PC-3 (cell line): ENCODE measurements around the gene SAP30BP. TPM values are rescaled to one million over a fixed set of nuclear protein-coding genes. Genes with fewer than 3 reads are reported as not detected.

Source experiments
- ATAC-seq: fragments of 200-7000 bp; cut with Tn5 transposase; 2 replicates; pipeline ENCODE4 v1.9.1; 2020; ENCODE audit warnings: mild to moderate bottlenecking, moderate library complexity
- BruUV-seq: library from RNA; stranded (reverse); fragments of 400-500 nt; replicated peaks from 2 replicates; lab custom pipeline; 2021; lab: Mats Ljungman, UMichigan
- CTCF ChIA-PET: fragments of 300-600 bp; sonication (Branson Sonifier 250); formaldehyde crosslinking; loops from one replicate; lab custom pipeline; 2022; ENCODE audit warnings: antibody characterized with exemption; lab: Charles Lee
- POLR2A ChIA-PET: fragments of 300-600 bp; sonication (Branson Sonifier 250); formaldehyde crosslinking; loops from one replicate; lab custom pipeline; 2022; ENCODE audit warnings: antibody characterized with exemption; ENCODE audit not compliant: unreplicated experiment; lab: Charles Lee
- DNase-seq: peaks from one replicate; pipeline ENCODE4 v3.0.0-alpha.2; 2015
- H2AFZ ChIP-seq: fragments of 300-600 bp; sonication (generic); 2 replicates; pipeline ENCODE4 v1.6.0; 2016; ENCODE audit warnings: antibody characterized with exemption, low read length
- H3F3A ChIP-seq: fragments of 300-600 bp; sonication (generic); one replicate; pipeline ENCODE4 v1.6.0; 2017; ENCODE audit warnings: antibody characterized with exemption, low read length, control low read depth, mild to moderate bottlenecking; ENCODE audit not compliant: unreplicated experiment
- H3K27ac ChIP-seq: fragments of 300-600 bp; sonication (generic); 2 replicates; pipeline ENCODE4 v1.5.1; 2016; ENCODE audit warnings: mild to moderate bottlenecking, low read length
- H3K27me3 ChIP-seq: fragments of 300-600 bp; sonication (generic); 2 replicates; pipeline ENCODE4 v1.6.1; 2016; ENCODE audit warnings: low read length, mixed read lengths
- H3K36me3 ChIP-seq: fragments of 300-600 bp; sonication (generic); 2 replicates; pipeline ENCODE4 v1.6.1; 2016; ENCODE audit warnings: low read depth, mixed run types, low read length, mixed read lengths
- H3K4me1 ChIP-seq: fragments of 300-600 bp; sonication (generic); 2 replicates; pipeline ENCODE4 v1.5.1; 2016; ENCODE audit warnings: low read length; ENCODE audit not compliant: insufficient read depth
- H3K4me2 ChIP-seq: fragments of 300-600 bp; sonication (generic); 2 replicates; pipeline ENCODE4 v1.6.0; 2016; ENCODE audit warnings: low read length
- H3K4me3 ChIP-seq: fragments of 300-600 bp; sonication (generic); 2 replicates; pipeline ENCODE4 v1.5.1; 2016; ENCODE audit warnings: mild to moderate bottlenecking, low read length, mixed read lengths
- H3K79me2 ChIP-seq: fragments of 300-600 bp; sonication (generic); 2 replicates; pipeline ENCODE4 v1.6.1; 2017; ENCODE audit warnings: low read length, mixed read lengths
- H3K9ac ChIP-seq: fragments of 300-600 bp; sonication (generic); 2 replicates; pipeline ENCODE4 v1.6.0; 2016; ENCODE audit warnings: mild to moderate bottlenecking, low read length
- H3K9me2 ChIP-seq: fragments of 300-600 bp; sonication (generic); replicated peaks from 2 replicates; pipeline ENCODE4 v1.6.1; 2016; ENCODE audit warnings: mixed run types, low read length, mixed read lengths
- H3K9me3 ChIP-seq: fragments of 300-600 bp; sonication (generic); 2 replicates; pipeline ENCODE4 v1.6.1; 2016; ENCODE audit warnings: low read length, mixed read lengths
- H4K20me1 ChIP-seq: fragments of 300-600 bp; sonication (generic); 2 replicates; pipeline ENCODE4 v1.6.1; 2016; ENCODE audit warnings: low read length, mixed read lengths
- CTCF ChIP-seq: fragments of 300-600 bp; sonication (generic); conservative IDR thresholded peaks from 2 replicates; pipeline ENCODE4 v1.5.1; 2017; ENCODE audit warnings: antibody characterized with exemption, low read depth, mild to moderate bottlenecking, low read length
- EZH2 ChIP-seq: fragments of 300-600 bp; sonication (generic); IDR thresholded peaks from one replicate; pipeline ENCODE4 v1.6.1; 2017; ENCODE audit warnings: antibody characterized with exemption, mild to moderate bottlenecking, low read length; ENCODE audit not compliant: unreplicated experiment
- EZH2phosphoT487 ChIP-seq: fragments of 300-600 bp; sonication (generic); IDR thresholded peaks from 2 replicates; pipeline ENCODE4 v1.6.1; 2018; ENCODE audit warnings: mild to moderate bottlenecking, antibody characterized with exemption, low read length, borderline replicate concordance
- intact Hi-C: fragments of 100-400 bp; cut with micrococcal nuclease; formaldehyde crosslinking; loops from 2 replicates; pipeline ENCODE4 v1.9.0; 2023
- total RNA-seq: library from RNA; depleted of rRNA; stranded (reverse); fragments of >200 nt; gene quantifications from 2 replicates; pipeline ENCODE4 v1.2.3, GENCODE V29; 2014

Gene SAP30BP
- total RNA-seq, 1 experiment from 2014 or later = 97.8 TPM

GRCh38 chr17:75619506-75620431 is 47.4 kb upstream of the SAP30BP start:
- Histone ChIP-seq H3K9me2 (no peaks in the 10 kb centered on the region), H3K36me3 (no peaks in the 10 kb centered on the region), H2AFZ (no peak overlapping the region), H3K79me2 (no peaks in the 10 kb centered on the region), H3K9me3 (no peaks in the 10 kb centered on the region), H3K4me1 (no peaks in the 10 kb centered on the region), H3F3A (no peaks in the 10 kb centered on the region), H4K20me1 (no peaks in the 10 kb centered on the region), H3K4me3 (no peak overlapping the region), H3K4me2 (no peak overlapping the region), H3K27me3 (no peaks in the 10 kb centered on the region), H3K9ac (no peak overlapping the region), H3K27ac (no peak overlapping the region)
- ChIA-PET CTCF (interaction anchor here (3.2 kb wide), 1 partner anchor 13 kb away, joined by 8 read pairs; the partner anchor contains the start of gene SMIM5), POLR2A (no interaction called here)
- DNase-seq (peak; percentile 52), ATAC-seq (peak; percentile 53)
- TF ChIP-seq CTCF (peak; percentile 79), EZH2phosphoT487 (no peak), EZH2 (no peak)
- BruUV-seq = no TSS peak
- intact Hi-C loops = no loop called here

- no TSS peak for BruUV-seq
- no peak overlapping the region for H3K4me3 ChIP-seq
- H3F3A ChIP-seq = no peaks in the 10 kb centered on the region
- no peaks in the 10 kb centered on the region for H3K79me2 ChIP-seq
- ChIA-PET POLR2A (no interaction called here), CTCF (interaction anchor here (3.2 kb wide), 1 partner anchor 11 kb away, joined by 8 read pairs; the partner anchor contains the start of gene SMIM5)
- intact Hi-C loops = no loop called here
- H2AFZ ChIP-seq = no peak overlapping the region
- H3K27ac ChIP-seq = no peak overlapping the region
- no peak overlapping the region for H3K9ac ChIP-seq
- no peak for DNase-seq
- H3K9me3 ChIP-seq = no peaks in the 10 kb centered on the region
- no peaks in the 10 kb centered on the region for H3K9me2 ChIP-seq
- H3K4me1 ChIP-seq = no peaks in the 10 kb centered on the region
- no peak overlapping the region for H3K4me2 ChIP-seq
- ATAC-seq = no peak
- H4K20me1 ChIP-seq = no peaks in the 10 kb centered on the region
- H3K36me3 ChIP-seq = no peaks in the 10 kb centered on the region
- no peaks in the 10 kb centered on the region for H3K27me3 ChIP-seq
- no peak for TF ChIP-seq EZH2phosphoT487
- no peak for TF ChIP-seq CTCF
- TF ChIP-seq EZH2 = no peak
These were observed 45.6 kb upstream of the SAP30BP start for GRCh38 chr17:75621489-75621888.

- TSS peak; percentile 5 for BruUV-seq
- Histone ChIP-seq H3K4me1 (no peaks in the 10 kb centered on the region), H3K27ac (no peak overlapping the region), H3K9me2 (no peaks in the 10 kb centered on the region), H3K27me3 (no peaks in the 10 kb centered on the region), H3K9me3 (no peaks in the 10 kb centered on the region), H3K4me2 (no peak overlapping the region), H4K20me1 (no peaks in the 10 kb centered on the region), H2AFZ (no peak overlapping the region), H3K36me3 (no peaks in the 10 kb centered on the region), H3K9ac (no peak overlapping the region), H3F3A (no peaks in the 10 kb centered on the region), H3K79me2 (no peaks in the 10 kb centered on the region), H3K4me3 (no peak overlapping the region)
- TF ChIP-seq EZH2phosphoT487 (no peak), CTCF (no peak), EZH2 (no peak)
- POLR2A ChIA-PET = no interaction called here
- ATAC-seq = no peak
- no peak for DNase-seq
- CTCF ChIA-PET = interaction anchor here (3.2 kb wide), 1 partner anchor 11 kb away, joined by 8 read pairs; the partner anchor contains the start of gene SMIM5
- intact Hi-C loops = no loop called here
These were observed 45.1 kb upstream of the SAP30BP start for GRCh38 chr17:75622076-75622475.
